T-helper 1 cell treated with Interleukin-12 subunit alpha and Interleukin-12 subunit beta and Interleukin-4 antibody, amounts not matched to agents 30 μg/mL and 1 μg/mL, for 36 hours (primary cell): ENCODE data around the gene DHFR.

Experiments
- H3K27ac Mint-ChIP-seq: one replicate; pipeline ENCODE4 v1.8.0; 2021; ENCODE audit warnings: mild to moderate bottlenecking, mixed read lengths
- H3K27me3 Mint-ChIP-seq: one replicate; pipeline ENCODE4 v1.8.0; 2021; ENCODE audit warnings: low read depth, mixed read lengths
- H3K36me3 Mint-ChIP-seq: one replicate; pipeline ENCODE4 v1.8.0; 2021; ENCODE audit warnings: low read depth, mixed read lengths
- H3K4me1 Mint-ChIP-seq: one replicate; pipeline ENCODE4 v1.8.0; 2021; ENCODE audit warnings: low read depth, mixed read lengths
- H3K4me3 Mint-ChIP-seq: one replicate; pipeline ENCODE4 v1.8.0; 2021; ENCODE audit warnings: mild to moderate bottlenecking, moderate library complexity, mixed read lengths
- H3K9me3 Mint-ChIP-seq: one replicate; pipeline ENCODE4 v1.8.0; 2021; ENCODE audit warnings: mixed read lengths

Gene DHFR

DNA sequence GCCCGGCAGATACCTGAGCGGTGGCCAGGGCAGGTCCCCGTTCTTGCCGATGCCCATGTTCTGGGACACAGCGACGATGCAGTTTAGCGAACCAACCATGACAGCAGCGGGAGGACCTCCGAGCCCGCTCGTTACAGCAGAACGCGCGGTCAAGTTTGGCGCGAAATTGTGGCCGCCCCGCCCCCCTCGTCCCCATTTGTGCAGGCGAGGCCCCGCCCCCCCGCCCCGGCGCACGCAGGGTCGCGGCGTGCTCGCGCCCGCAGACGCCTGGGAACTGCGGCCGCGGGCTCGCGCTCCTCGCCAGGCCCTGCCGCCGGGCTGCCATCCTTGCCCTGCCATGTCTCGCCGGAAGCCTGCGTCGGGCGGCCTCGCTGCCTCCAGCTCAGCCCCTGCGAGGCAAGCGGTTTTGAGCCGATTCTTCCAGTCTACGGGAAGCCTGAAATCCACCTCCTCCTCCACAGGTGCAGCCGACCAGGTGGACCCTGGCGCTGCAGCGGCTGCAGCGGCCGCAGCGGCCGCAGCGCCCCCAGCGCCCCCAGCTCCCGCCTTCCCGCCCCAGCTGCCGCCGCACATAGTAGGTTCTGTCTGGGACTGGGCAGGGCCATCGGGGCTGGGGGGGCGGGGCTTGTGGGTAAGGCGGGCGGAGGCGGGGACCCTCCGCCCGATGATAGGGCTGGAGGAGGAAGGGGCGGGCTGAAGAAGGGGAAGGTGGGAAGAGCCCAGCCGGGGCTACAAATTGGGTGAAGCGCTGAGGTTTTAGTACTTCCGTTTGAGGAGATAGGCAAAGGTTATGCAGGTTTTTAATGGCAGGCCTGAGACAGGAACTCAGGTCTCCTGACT lies at the start of gene DHFR, which contains the start of gene MSH3:
Gene DHFR (minus strand): TSS at position 593 of the 840 bp plus-strand sequence. CDS start 494 bp downstream, at position 99.
Gene MSH3 (plus strand): TSS at position 262 of the 840 bp plus-strand sequence. CDS start 76 bp downstream, at position 338.
- Mint-ChIP-seq H3K27me3 (no peaks in the 10 kb centered on the region), H3K4me3 (peak within 1 kb of the TSS; percentile 95), H3K27ac (peak within 1 kb of the TSS; percentile 95), H3K9me3 (no peaks in the 10 kb centered on the region), H3K4me1 (peaks cover 25% of the 10 kb centered on the region), H3K36me3 (peaks cover 29% of the 10 kb centered on the region)

DNA sequence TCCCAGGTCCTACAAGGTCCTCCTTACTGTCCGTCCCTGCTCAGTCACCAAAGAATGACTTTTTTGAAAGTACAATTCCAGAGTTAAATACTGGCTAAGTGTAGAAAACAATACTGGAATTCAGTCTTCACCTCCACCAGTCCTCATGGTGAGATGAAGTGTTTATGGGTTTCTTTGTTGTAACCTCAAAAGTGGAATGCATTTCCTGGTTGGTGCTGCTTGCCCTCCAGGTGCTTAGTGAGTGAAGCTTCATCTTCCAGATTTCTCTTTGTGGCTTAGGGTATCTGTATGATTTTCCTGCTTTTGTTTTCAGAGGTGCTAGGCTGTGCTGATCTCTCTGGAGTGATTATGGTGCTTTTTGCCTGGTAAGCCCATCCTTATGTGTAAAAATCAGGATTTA lies 49.4 kb upstream of the DHFR start:
- Mint-ChIP-seq H3K36me3 (peaks cover 16% of the 10 kb centered on the region), H3K27me3 (no peaks in the 10 kb centered on the region), H3K4me3 (no peak overlapping the region), H3K4me1 (peaks cover 19% of the 10 kb centered on the region), H3K27ac (no peak overlapping the region), H3K9me3 (no peaks in the 10 kb centered on the region)

DNA sequence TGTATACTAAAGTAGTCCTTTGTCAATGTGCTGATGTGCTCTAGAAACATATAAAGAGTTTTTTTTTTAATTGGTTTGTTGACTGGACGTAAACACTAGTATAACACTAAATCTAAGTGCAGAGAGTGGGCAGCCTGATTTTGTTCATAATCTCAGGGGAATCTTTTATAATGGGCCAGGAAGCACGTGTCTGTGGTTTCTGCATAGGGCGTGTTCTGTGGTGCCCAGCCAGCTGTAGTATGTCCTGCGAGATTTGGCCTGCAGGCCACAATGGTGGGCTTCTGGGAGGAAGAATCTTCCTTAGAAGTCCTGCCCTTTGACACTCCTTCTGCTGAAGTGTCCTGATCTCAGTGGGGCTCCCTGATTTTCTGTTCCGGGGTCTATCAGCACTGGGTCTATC lies 49.0 kb upstream of the DHFR start:
- no peaks in the 10 kb centered on the region for H3K9me3 Mint-ChIP-seq
- no peaks in the 10 kb centered on the region for H3K27me3 Mint-ChIP-seq
- peaks cover 19% of the 10 kb centered on the region for H3K4me1 Mint-ChIP-seq
- no peak overlapping the region for H3K4me3 Mint-ChIP-seq
- H3K27ac Mint-ChIP-seq, result no peak overlapping the region
- peaks cover 18% of the 10 kb centered on the region for H3K36me3 Mint-ChIP-seq

DNA sequence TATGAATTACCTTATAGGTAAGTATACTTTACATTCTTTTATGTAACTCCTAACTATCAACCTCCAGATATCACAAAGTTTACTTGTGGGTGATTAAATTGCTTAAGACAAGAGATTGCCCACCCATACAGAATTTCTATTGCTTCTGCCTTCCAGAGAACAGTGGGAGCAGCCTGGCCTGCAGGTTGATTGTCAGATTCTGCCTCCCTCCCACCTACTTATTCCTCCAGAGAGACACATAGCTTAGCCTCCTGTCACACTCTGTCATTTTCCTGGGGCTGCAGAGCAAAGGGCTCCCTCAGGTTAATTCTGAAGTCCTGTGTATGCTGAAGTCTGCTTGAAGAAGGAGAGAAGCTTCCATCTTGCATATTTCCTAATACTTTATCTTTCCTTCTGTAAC lies 48.5 kb upstream of the DHFR start:
- H3K36me3 Mint-ChIP-seq, result peaks cover 20% of the 10 kb centered on the region
- H3K27ac Mint-ChIP-seq, result no peak overlapping the region
- no peak overlapping the region for H3K4me3 Mint-ChIP-seq
- H3K27me3 Mint-ChIP-seq, result no peaks in the 10 kb centered on the region
- no peaks in the 10 kb centered on the region for H3K9me3 Mint-ChIP-seq
- peaks cover 19% of the 10 kb centered on the region for H3K4me1 Mint-ChIP-seq

DNA sequence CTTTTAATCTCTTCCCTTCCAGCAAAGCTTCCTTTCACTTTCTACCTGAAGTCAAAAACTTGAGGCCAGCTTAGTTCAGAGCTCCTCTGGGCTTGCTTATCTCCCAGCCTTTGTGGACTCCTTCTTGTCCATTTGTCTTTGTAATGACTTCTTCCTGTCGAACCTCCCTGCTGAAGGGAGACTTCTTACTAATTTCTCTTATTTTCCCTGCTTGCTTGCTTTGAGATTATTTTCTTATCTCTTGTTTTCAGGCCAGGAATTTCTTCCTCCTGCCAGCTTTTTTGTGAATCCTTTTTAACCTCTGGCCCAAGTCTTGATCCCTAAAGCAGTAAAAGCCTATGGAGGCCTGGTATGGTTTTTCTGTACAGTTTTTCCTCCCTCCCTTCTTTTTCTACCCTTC lies 46.8 kb upstream of the DHFR start:
- Mint-ChIP-seq H3K36me3 (peaks cover 20% of the 10 kb centered on the region), H3K27me3 (no peaks in the 10 kb centered on the region), H3K27ac (peak overlapping the region; percentile 52), H3K4me1 (peaks cover 17% of the 10 kb centered on the region), H3K4me3 (no peak overlapping the region), H3K9me3 (no peaks in the 10 kb centered on the region)

DNA sequence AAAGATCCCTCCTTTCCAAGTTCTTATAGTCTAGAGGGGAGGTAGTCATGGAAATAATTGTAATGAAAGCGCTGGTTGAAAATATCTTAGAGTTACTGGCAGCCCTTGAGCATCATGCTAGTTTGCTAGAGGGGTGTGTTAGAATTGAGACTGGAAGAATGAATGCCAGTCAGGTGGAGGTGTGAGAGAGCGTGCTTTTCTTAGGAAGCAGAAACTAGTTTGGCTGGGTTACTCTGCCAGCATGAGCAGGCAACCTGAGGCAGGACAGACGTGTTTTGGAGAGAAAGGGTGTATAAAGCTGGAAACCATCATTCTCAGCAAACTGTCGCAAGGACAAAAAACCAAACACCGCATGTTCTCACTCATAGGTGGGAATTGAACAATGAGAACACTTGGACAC lies 43.6 kb upstream of the DHFR start:
- H3K27ac Mint-ChIP-seq, result no peak overlapping the region
- no peaks in the 10 kb centered on the region for H3K9me3 Mint-ChIP-seq
- no peaks in the 10 kb centered on the region for H3K27me3 Mint-ChIP-seq
- peaks cover 8% of the 10 kb centered on the region for H3K4me1 Mint-ChIP-seq
- peaks cover 21% of the 10 kb centered on the region for H3K36me3 Mint-ChIP-seq
- no peak overlapping the region for H3K4me3 Mint-ChIP-seq

DNA sequence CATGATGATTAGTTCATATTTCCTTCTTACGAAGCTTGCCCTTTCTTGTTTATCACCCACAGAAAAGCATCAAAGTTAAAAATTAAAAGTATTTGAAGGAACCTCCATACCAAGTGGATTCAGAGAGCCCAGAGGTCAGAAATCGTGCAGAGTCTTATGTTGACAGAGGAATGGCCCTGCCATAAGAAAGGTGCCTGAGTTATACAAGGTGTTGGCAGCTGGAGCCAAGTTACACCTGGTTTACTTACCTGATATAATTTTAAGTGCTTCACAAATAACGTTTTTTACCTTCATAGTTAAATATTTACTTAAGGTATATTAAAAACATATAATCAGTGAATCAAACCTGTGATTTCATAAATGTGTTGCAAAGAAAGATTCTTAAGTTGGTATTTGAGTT lies 42.3 kb upstream of the DHFR start:
- no peaks in the 10 kb centered on the region for H3K27me3 Mint-ChIP-seq
- H3K4me1 Mint-ChIP-seq, result peaks cover 8% of the 10 kb centered on the region
- H3K9me3 Mint-ChIP-seq, result no peaks in the 10 kb centered on the region
- H3K27ac Mint-ChIP-seq, result no peak overlapping the region
- H3K36me3 Mint-ChIP-seq, result peaks cover 18% of the 10 kb centered on the region
- no peak overlapping the region for H3K4me3 Mint-ChIP-seq

DNA sequence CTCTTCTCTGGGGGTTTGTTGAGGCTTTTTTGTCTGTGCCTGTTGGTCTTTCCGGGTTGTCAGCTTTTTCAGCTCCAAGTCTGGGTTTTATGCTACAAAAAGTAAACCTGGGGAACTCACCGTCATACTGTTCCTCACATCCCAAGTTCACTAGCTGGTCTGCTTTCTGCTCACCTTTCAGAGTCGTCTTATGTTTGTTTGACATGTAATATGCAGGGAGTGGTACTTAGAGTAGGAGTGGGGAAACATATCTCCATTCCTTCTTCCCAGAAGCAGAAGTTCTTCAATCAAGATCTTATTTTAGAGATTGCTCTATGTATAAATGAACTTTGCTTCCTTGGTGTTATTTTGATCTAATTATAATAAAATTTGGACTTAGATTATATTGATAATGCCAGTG lies 41.7 kb upstream of the DHFR start:
- H3K9me3 Mint-ChIP-seq, result no peaks in the 10 kb centered on the region
- H3K27me3 Mint-ChIP-seq, result no peaks in the 10 kb centered on the region
- H3K27ac Mint-ChIP-seq, result no peak overlapping the region
- H3K36me3 Mint-ChIP-seq, result peaks cover 14% of the 10 kb centered on the region
- no peak overlapping the region for H3K4me3 Mint-ChIP-seq
- H3K4me1 Mint-ChIP-seq, result peaks cover 4% of the 10 kb centered on the region

DNA sequence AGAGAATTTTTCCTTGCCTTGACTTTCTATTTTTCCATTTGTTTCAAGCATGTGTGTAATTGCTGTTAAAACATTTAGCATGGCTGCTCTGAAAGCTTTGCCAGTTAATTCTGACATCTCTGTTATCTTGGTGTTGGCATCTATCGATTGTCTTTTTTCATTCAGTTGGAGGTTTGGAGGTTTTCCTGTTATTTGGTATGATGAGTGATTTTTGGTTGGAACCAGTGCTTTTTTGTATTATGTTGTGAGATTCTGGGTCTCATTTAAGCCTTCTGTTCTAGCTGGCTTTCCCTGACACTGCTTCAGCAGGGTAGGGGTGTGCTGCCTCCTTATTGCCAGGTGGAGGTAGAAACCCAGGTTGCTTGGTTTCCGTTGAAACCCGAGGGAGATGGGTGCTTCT lies 40.9 kb upstream of the DHFR start:
- no peak overlapping the region for H3K4me3 Mint-ChIP-seq
- H3K9me3 Mint-ChIP-seq, result no peaks in the 10 kb centered on the region
- no peaks in the 10 kb centered on the region for H3K27me3 Mint-ChIP-seq
- H3K36me3 Mint-ChIP-seq, result peaks cover 13% of the 10 kb centered on the region
- H3K27ac Mint-ChIP-seq, result no peak overlapping the region
- H3K4me1 Mint-ChIP-seq, result peaks cover 3% of the 10 kb centered on the region

DNA sequence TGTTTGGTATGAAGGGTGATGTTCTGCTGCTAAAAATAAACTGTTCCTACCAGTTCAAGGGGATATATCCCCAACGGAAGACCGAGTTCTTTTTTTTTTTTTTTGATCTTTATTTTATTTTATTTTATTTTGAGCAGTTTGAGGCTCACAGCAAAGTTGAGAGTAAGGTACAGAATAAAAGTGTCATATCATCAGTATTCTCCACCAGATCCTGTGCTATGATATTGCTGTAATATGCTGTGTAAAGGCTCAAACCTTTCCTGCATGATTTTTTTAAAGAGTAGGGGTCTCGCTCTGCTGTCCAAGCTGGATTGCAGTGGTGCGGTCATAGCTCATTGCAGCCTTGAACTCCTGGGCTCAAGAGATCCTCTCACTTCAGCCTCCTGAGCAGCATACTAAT lies 34.8 kb upstream of the DHFR start:
- no peaks in the 10 kb centered on the region for H3K27me3 Mint-ChIP-seq
- H3K4me3 Mint-ChIP-seq, result no peak overlapping the region
- H3K36me3 Mint-ChIP-seq, result peaks cover 13% of the 10 kb centered on the region
- no peaks in the 10 kb centered on the region for H3K9me3 Mint-ChIP-seq
- peaks cover 15% of the 10 kb centered on the region for H3K4me1 Mint-ChIP-seq
- H3K27ac Mint-ChIP-seq, result no peak overlapping the region

DNA sequence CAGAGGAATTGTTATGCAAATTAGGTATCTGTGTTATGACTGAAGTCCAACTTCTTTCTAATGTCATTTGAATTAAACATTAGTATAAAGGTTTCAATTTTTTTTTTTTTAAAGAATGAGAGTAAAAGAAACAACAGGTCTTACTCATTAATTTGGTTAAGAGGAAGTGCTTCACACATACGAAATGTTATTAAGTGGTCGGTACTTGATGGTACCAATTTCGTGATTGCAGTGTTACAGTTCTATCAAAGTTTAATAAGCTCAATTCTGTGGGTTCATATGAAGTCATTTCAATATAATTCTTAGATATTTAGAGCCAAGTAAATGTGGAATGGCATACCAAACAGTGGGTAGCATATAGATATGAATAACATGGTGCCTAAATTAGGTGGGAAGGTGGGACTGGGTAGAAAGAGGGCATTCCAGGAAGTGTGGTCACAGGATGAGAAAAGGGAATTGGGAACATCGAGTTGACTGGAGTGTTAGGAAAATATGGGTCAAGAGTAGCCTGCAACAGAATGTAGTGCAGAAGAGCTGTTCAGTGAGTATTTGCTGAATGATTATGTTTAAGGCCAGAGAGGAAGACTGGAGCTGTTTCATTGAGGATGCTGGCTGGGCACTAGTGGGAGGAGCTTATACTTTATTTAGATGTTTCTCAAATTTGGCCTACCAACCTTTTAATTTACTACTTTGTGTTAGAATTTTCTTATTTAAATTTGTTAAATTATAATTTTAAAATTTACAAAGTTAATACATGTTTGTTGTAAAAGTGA lies 34.1 kb upstream of the DHFR start:
- peaks cover 15% of the 10 kb centered on the region for H3K4me1 Mint-ChIP-seq
- H3K27ac Mint-ChIP-seq, result no peak overlapping the region
- no peaks in the 10 kb centered on the region for H3K9me3 Mint-ChIP-seq
- H3K27me3 Mint-ChIP-seq, result no peaks in the 10 kb centered on the region
- no peak overlapping the region for H3K4me3 Mint-ChIP-seq
- H3K36me3 Mint-ChIP-seq, result peaks cover 19% of the 10 kb centered on the region

DNA sequence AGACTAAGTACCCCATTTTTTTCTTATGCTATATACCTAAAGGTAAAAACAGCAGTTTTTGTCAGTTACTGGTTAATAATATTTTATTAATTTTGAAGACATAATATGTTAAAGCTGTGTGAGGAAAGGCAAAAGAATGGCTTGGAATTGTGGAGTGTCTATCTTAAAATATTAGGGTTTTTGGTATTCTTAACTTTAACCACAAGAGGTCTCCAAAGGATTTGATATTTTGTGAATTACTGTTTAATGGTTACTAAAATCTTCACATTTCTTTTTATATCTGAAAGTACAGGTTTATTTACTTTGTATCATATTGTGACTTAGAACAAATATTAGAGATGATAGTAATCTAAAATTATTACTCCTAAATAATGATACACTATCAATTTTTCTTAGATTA lies 32.0 kb upstream of the DHFR start:
- Mint-ChIP-seq H3K4me3 (no peak overlapping the region), H3K9me3 (no peaks in the 10 kb centered on the region), H3K27ac (no peak overlapping the region)

DNA sequence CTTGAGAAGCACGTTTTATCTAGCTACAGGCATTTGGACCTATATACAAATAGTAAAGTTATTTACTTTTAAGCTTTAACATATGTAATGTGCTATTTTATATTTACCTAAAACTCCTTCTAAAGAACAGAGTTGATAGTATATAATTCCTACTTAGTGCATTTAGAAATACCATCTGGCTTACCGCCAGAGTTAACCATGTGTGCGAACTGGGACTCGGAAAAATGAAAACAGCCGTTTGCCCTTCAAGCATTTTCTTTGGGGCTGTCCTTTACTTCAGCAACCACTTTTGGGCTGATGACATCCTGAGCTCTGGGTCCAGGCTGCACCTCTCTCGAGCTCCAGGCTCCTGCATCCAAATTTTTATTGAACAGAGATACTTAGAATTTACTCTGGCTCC lies 21.9 kb upstream of the DHFR start:
- H3K4me3 Mint-ChIP-seq, result no peak overlapping the region
- H3K27me3 Mint-ChIP-seq, result no peaks in the 10 kb centered on the region
- H3K4me1 Mint-ChIP-seq, result peaks cover 5% of the 10 kb centered on the region
- no peak overlapping the region for H3K27ac Mint-ChIP-seq
- H3K9me3 Mint-ChIP-seq, result no peaks in the 10 kb centered on the region
- H3K36me3 Mint-ChIP-seq, result peaks cover 29% of the 10 kb centered on the region

More for the DNA sequence above, 32.0 kb upstream of the DHFR start:
- Mint-ChIP-seq H3K36me3 (peaks cover 34% of the 10 kb centered on the region), H3K4me1 (peaks cover 15% of the 10 kb centered on the region), H3K27me3 (no peaks in the 10 kb centered on the region)

DNA sequence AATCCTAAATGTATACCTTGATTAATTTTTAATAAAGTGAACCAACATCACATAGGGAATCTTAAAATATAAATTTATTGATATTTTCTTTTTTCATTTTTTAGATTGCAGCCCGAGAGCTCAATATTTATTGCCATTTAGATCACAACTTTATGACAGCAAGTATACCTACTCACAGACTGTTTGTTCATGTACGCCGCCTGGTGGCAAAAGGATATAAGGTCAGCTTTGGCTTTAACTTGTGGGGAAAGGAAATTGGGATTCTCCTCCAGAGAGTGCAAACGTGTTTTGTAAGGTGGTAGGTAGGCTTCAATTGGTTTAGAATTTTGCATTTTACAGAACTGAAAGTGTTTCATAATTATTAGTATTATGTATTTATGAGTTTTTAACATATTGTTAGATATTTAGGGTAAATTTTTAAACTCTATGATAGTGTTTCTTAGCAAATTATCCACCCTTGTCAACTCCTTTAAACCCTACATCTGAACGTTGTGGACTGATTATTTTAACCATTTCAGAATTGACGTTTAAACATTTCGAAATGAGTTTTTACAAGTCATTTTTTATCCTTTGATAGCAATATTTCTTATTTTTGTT lies 17.5 kb upstream of the DHFR start:
- H3K27ac Mint-ChIP-seq, result no peak overlapping the region
- peaks cover 39% of the 10 kb centered on the region for H3K36me3 Mint-ChIP-seq
- no peaks in the 10 kb centered on the region for H3K9me3 Mint-ChIP-seq
- H3K27me3 Mint-ChIP-seq, result no peaks in the 10 kb centered on the region
- no peak overlapping the region for H3K4me3 Mint-ChIP-seq
- peaks cover 12% of the 10 kb centered on the region for H3K4me1 Mint-ChIP-seq
